Spleen (tissue), 7 donors: Measurements from ENCODE around the gene C1orf115.

Experiments
- CTCF ChIP-seq, 11 experiments: fragments of 200-600 bp in 7 of 11; fragments of 450-650 bp in 4 of 11; sonication (generic) in 4 of 11; IDR thresholded peaks in 8 of 11; conservative IDR thresholded peaks in 3 of 11; 1 replicate in 7 of 11; 2 replicates in 4 of 11; pipeline versions ENCODE4 v1.4.0 to v1.8.0; 2016 to 2021; ENCODE audit warnings: antibody characterized with exemption in 11 of 11, inconsistent platforms in 4 of 11, mild to moderate bottlenecking in 1 of 11
- POLR2A ChIP-seq, 3 donors: fragments of 450-650 bp; IDR thresholded peaks; one replicate each; pipeline ENCODE4 v1.5.1; 2017; ENCODE audit warnings: antibody characterized with exemption in 3 of 3, mild to moderate bottlenecking in 1 of 3
- donor health status: DM: no; HTN: no; CAD: no; lungs with moderate emphysema.
- donor health status: DM: no; HTN: no; CAD: no.
- donor health status: DM: no; HTN: no; CAD: no.

- TF ChIP-seq CTCF (IDR thresholded peaks at IDR 0.05 in 8 of 11, conservative IDR thresholded peaks at IDR 0.05 in 3 of 11): no peak
- TF ChIP-seq POLR2A (IDR thresholded peaks at IDR 0.05): no peak
These were observed 4.8 kb downstream of the C1orf115 start for GRCh38 chr1:220694866-220695382.
